AG04449 (cell line): ENCODE data around the gene EMC1.
"Not testable (repeated sequence)": the region's sequence is repeated elsewhere in the genome, so short reads cannot be mapped to it uniquely, and the experiment has no call there.

Experiments
- CTCF ChIA-PET: fragments of 350-600 bp; formaldehyde crosslinking; extraction: SDS; loops from one replicate; lab custom pipeline; 2021; ENCODE audit warnings: antibody characterized with exemption; lab: Yijun Ruan, JAX
- POLR2A ChIA-PET: fragments of 400-600, 350-600 bp; formaldehyde crosslinking; extraction: SDS; loops from one replicate; lab custom pipeline; 2020; ENCODE audit warnings: antibody characterized with exemption, inconsistent platforms; lab: Yijun Ruan, JAX
- DNase-seq: peaks from one replicate; pipeline ENCODE4 v3.0.0-alpha.2; 2010; ENCODE audit warnings: low read depth, low spot score
- H3K4me3 ChIP-seq: 2 replicates; pipeline ENCODE4 v1.5.1; 2011; ENCODE audit warnings: low read depth, mild to moderate bottlenecking, control low read depth, low read length
- CTCF ChIP-seq: IDR thresholded peaks from one replicate; pipeline ENCODE4 v1.5.1; 2011; ENCODE audit warnings: mild to moderate bottlenecking, moderate library complexity, low read length, control low read depth, inconsistent platforms; ENCODE audit not compliant: insufficient read depth; ENCODE audit errors: missing control alignments

EMC1 gene

GRCh38 chr1:19222979-19223824 lies 28.1 kb downstream of the EMC1 start:
- CTCF ChIA-PET, result interaction anchor here (1.0 to 3.0 kb wide), 4 partner anchors 9 to 28 kb away, joined by 3 to 13 read pairs (median 4); partner anchors contain the start of genes EMC1 and MRTO4
- H3K4me3 ChIP-seq, result no peak overlapping the region
- no peak for DNase-seq
- TF ChIP-seq CTCF, result no peak
- POLR2A ChIA-PET, result interaction anchor here (0.8 kb wide), 1 partner anchor 22 kb away, joined by 3 read pairs; no protein-coding TSS in a partner anchor

- H3K4me3 ChIP-seq, result no peak overlapping the region
- TF ChIP-seq CTCF, result no peak
- POLR2A ChIA-PET, result no interaction called here
- CTCF ChIA-PET, result interaction anchor here (1.7 to 3.0 kb wide), 3 partner anchors 10 to 29 kb away, joined by 3 to 13 read pairs (median 4); partner anchors contain the start of genes EMC1 and MRTO4
- DNase-seq, result no peak
Observed at GRCh38 chr1:19222573-19222972, 28.8 kb downstream of the EMC1 start.

DNA sequence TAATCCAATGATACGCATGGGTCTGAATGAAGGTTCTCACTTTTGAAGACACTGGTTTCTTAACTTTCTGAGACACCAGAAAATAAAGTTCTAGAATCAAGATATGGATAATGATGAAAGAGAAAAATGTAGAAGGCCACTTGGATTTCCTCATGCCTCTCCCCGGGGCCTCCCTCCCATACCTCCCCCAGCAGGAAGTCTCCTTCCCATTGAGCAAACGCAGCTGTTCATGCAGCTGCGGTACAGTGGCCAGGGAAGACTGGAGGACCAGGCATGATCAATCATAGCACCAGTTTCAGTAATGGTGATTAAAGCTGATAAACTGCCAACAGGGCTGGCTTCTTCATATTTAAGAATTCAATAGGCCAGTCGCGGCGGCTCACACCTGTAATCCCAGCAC lies 30.3 kb downstream of the EMC1 start:
- DNase-seq, result no peak
- ChIA-PET POLR2A (no interaction called here), CTCF (interaction anchor here (2.0 kb wide), 1 partner anchor 20 kb away, joined by 8 read pairs; no protein-coding TSS in a partner anchor)
- no peak for TF ChIP-seq CTCF
- no peak overlapping the region for H3K4me3 ChIP-seq

DNA sequence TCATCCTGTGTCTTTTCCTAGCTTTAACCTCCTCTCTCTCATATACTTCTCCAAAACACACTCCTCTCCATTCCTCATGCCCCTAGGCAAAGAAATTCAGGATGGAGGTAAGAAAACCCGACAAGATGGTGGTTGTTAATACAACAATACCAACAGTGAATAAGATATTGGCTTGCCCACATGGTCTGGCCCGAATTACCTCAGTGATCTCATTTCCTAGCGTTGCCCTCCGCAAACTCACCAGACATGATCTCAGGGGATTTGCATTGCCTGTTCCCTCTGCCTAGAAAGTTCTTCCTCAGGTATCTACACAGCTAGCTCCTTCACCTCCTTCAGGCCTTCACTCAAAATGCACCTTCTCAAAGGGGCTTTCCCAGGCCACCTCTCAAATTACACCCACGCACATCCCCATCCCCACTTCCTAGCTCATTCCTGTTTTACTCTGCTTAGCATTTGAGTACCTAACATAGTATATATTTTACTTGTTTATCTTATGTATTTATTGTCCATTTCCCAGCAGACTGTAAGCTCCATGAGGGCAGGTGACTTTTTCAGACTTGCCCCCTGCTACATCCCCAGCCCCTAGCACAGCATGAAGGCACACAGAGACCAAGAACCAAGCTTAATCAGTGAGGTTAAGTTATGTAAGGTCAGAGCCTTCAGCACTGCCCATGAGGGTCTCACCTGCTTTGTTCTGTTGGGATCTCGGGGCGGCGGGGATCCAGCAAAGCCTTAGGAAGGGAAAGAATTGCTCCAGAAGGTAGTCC lies 31.1 kb downstream of the EMC1 start:
- ChIA-PET CTCF (interaction anchor here (0.9 to 2.0 kb wide), 3 partner anchors 17 to 22 kb away, joined by 3 to 8 read pairs (median 3); no protein-coding TSS in a partner anchor), POLR2A (no interaction called here)
- no peak overlapping the region for H3K4me3 ChIP-seq
- DNase-seq, result no peak
- no peak for TF ChIP-seq CTCF

DNA sequence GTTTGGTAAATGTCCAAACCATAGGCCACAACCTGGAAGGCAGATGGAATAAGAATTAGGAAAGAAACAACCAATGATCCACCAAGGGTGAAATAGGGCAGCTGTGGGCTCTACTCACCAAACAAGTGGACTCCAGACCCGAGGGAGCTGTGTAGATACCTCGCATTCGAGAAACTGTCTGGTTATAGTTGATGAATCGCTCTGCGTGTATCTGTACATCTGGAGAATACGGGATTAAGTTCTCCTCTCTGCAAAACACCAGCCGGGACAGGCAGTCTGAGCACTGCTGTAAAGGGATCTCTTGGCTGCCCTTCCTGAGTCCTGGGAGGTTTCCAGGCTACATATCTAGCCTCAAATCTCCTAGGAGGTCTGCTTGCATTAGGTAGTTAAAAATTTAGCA lies 31.9 kb downstream of the EMC1 start:
- H3K4me3 ChIP-seq, result no peak overlapping the region
- TF ChIP-seq CTCF, result no peak
- POLR2A ChIA-PET, result no interaction called here
- CTCF ChIA-PET, result interaction anchor here (0.9 to 1.2 kb wide), 3 partner anchors 18 to 25 kb away, joined by 3 read pairs; no protein-coding TSS in a partner anchor
- DNase-seq, result no peak

DNA sequence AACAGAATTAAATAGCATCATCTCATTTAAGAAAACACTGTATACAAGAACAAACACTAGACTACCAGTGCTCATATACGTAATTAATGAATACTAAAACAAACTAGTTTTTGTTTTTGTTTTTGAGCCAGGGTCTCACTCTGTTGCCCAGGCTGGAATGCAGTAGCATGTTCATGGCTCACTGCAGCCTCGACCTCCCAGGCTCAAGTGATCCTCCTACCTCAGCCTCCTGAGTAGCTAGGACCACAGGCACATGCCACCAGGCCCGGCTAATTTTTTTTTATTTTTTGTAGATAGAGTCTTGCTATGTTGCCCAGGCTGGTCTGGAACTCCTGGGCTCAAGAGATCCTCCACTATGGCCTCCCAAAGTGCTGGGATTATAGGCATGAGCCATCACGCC lies 34.7 kb downstream of the EMC1 start:
- H3K4me3 ChIP-seq, CTCF ChIA-PET: not testable (repeated sequence)

More for the DNA sequence above, 34.7 kb downstream of the EMC1 start:
- DNase-seq, POLR2A ChIA-PET: not testable (repeated sequence)
